ENCODE measurements around the gene DONSON.

- TF ChIP-seq, protein P1, sequence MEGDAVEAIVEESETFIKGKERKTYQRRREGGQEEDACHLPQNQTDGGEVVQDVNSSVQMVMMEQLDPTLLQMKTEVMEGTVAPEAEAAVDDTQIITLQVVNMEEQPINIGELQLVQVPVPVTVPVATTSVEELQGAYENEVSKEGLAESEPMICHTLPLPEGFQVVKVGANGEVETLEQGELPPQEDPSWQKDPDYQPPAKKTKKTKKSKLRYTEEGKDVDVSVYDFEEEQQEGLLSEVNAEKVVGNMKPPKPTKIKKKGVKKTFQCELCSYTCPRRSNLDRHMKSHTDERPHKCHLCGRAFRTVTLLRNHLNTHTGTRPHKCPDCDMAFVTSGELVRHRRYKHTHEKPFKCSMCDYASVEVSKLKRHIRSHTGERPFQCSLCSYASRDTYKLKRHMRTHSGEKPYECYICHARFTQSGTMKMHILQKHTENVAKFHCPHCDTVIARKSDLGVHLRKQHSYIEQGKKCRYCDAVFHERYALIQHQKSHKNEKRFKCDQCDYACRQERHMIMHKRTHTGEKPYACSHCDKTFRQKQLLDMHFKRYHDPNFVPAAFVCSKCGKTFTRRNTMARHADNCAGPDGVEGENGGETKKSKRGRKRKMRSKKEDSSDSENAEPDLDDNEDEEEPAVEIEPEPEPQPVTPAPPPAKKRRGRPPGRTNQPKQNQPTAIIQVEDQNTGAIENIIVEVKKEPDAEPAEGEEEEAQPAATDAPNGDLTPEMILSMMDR (IDR thresholded peaks at IDR 0.05) = no peak
- TF ChIP-seq POLR2A (IDR thresholded peaks at IDR 0.05) = no peak
Observed at GRCh38 chr21:33561373-33561772, 27.1 kb downstream of the DONSON start.

All from esophagus squamous epithelium (tissue), 4 donors.